SK-N-SH treated with all-trans-retinoic acid at 6 μM for 48 hours (cell line): ENCODE measurements around the gene MTOR.

Source experiments
- ATAC-seq: fragments of 200-7000 bp; cut with Tn5 transposase; 3 replicates; pipeline ENCODE4 v1.9.1; 2020; ENCODE audit warnings: mild to moderate bottlenecking, moderate library complexity
- ARNTL ChIP-seq: fragments of 450-650 bp; formaldehyde crosslinking; IDR thresholded peaks from 2 replicates; pipeline ENCODE4 v1.5.0; 2020; ENCODE audit warnings: low read depth, mild to moderate bottlenecking, moderate library complexity, borderline replicate concordance
- BACH2 ChIP-seq: fragments of 250-450 bp; sonication (Bioruptor Pico); IDR thresholded peaks from 2 replicates; pipeline ENCODE4 v1.9.0; 2021; ENCODE audit warnings: mild to moderate bottlenecking, borderline replicate concordance
- CSDC2 ChIP-seq: fragments of 250-450 bp; sonication (Bioruptor Pico); IDR thresholded peaks from 2 replicates; pipeline ENCODE4 v1.5.0; 2020; ENCODE audit warnings: mild to moderate bottlenecking, moderate library complexity
- GLIS3 ChIP-seq: fragments of 250-450 bp; sonication (Bioruptor Pico); IDR thresholded peaks from 2 replicates; pipeline ENCODE4 v1.5.0; 2020; ENCODE audit warnings: mild to moderate bottlenecking, moderate library complexity
- ISL1 ChIP-seq: fragments of 250-450 bp; sonication (Bioruptor Pico); IDR thresholded peaks from 2 replicates; pipeline ENCODE4 v2.1.2; 2022; ENCODE audit warnings: mild to moderate bottlenecking, moderate library complexity
- OSR1 ChIP-seq: fragments of 250-450 bp; sonication (Bioruptor Pico); IDR thresholded peaks from 2 replicates; pipeline ENCODE4 v1.8.0; 2022; ENCODE audit warnings: moderate library complexity, mild to moderate bottlenecking, inconsistent platforms
- PPARA ChIP-seq: fragments of 250-450 bp; sonication (Bioruptor Pico); IDR thresholded peaks from 2 replicates; pipeline ENCODE4 v1.5.0; 2020; ENCODE audit warnings: mild to moderate bottlenecking, borderline replicate concordance
- RARB ChIP-seq: fragments of 250-450 bp; sonication (Bioruptor Pico); IDR thresholded peaks from 2 replicates; pipeline ENCODE4 v1.8.0; 2021; ENCODE audit warnings: mild to moderate bottlenecking, moderate library complexity
- SNAI2 ChIP-seq: fragments of 250-450 bp; sonication (Bioruptor Pico); IDR thresholded peaks from 2 replicates; pipeline ENCODE4 v1.5.0; 2020; ENCODE audit warnings: mild to moderate bottlenecking, moderate library complexity
- TCF4 ChIP-seq: fragments of 250-450 bp; sonication (Bioruptor Pico); IDR thresholded peaks from 2 replicates; pipeline ENCODE4 v1.8.0; 2021; ENCODE audit warnings: mild to moderate bottlenecking, moderate library complexity, borderline replicate concordance
- TSHZ2 ChIP-seq: fragments of 250-450 bp; sonication (Bioruptor Pico); IDR thresholded peaks from 2 replicates; pipeline ENCODE4 v1.5.0; 2020; ENCODE audit warnings: mild to moderate bottlenecking, moderate library complexity
- ZC3H10 ChIP-seq: fragments of 250-450 bp; sonication (Bioruptor Pico); IDR thresholded peaks from 2 replicates; pipeline ENCODE4 v1.5.1; 2021; ENCODE audit warnings: mild to moderate bottlenecking, moderate library complexity
- ZFP30 ChIP-seq: fragments of 450-650 bp; formaldehyde crosslinking; IDR thresholded peaks from 2 replicates; pipeline ENCODE4 v1.5.0; 2022; ENCODE audit warnings: mild to moderate bottlenecking, moderate library complexity
- ZNF565 ChIP-seq: fragments of 450-650 bp; formaldehyde crosslinking; conservative IDR thresholded peaks from 2 replicates; pipeline ENCODE4 v1.5.0; 2020; ENCODE audit warnings: low read depth, mild to moderate bottlenecking, moderate library complexity
- ZNF70 ChIP-seq: fragments of 450-650 bp; formaldehyde crosslinking; IDR thresholded peaks from 2 replicates; pipeline ENCODE4 v1.5.0; 2020; ENCODE audit warnings: mild to moderate bottlenecking, moderate library complexity
- ZNF8 ChIP-seq: fragments of 450-650 bp; formaldehyde crosslinking; IDR thresholded peaks from 2 replicates; pipeline ENCODE4 v1.5.0; 2020; ENCODE audit warnings: mild to moderate bottlenecking, moderate library complexity
- TF ChIP-seq, protein P1 (sequence below): fragments of 250-450 bp; sonication (Bioruptor Pico); IDR thresholded peaks from 2 replicates; pipeline ENCODE4 v1.8.0; 2021; ENCODE audit warnings: low read depth, mild to moderate bottlenecking, moderate library complexity, borderline replicate concordance
- TF ChIP-seq, protein P2 (sequence below): fragments of 250-450 bp; sonication (Bioruptor Pico); IDR thresholded peaks from 2 replicates; pipeline ENCODE4 v1.5.1; 2021; ENCODE audit warnings: mild to moderate bottlenecking, moderate library complexity
- TF ChIP-seq, protein P3 (sequence below): fragments of 250-450 bp; sonication (Bioruptor Pico); IDR thresholded peaks from 2 replicates; pipeline ENCODE4 v1.5.1; 2020; ENCODE audit warnings: low read depth, mild to moderate bottlenecking, moderate library complexity

Gene MTOR

DNA sequence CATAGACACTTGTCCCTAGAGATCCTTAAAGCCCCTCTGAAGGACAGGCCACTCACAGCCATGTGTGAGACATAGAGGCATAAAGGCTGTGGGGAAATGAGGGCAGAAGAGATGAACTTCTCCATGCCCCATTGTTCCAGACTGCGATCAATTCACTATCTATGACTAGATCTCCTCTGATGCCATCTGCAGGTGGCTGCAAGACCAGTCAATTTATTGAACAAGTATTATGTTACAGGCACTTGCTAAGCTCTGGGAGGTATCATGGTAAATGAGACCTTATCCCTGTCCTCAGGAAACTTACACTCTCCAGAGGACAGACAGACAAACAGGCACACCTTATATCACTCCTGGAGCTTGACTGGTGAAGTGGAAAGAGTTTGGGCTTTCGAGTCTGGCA, 33.6 kb upstream of the MTOR start (continued):
- TF ChIP-seq, protein P1, sequence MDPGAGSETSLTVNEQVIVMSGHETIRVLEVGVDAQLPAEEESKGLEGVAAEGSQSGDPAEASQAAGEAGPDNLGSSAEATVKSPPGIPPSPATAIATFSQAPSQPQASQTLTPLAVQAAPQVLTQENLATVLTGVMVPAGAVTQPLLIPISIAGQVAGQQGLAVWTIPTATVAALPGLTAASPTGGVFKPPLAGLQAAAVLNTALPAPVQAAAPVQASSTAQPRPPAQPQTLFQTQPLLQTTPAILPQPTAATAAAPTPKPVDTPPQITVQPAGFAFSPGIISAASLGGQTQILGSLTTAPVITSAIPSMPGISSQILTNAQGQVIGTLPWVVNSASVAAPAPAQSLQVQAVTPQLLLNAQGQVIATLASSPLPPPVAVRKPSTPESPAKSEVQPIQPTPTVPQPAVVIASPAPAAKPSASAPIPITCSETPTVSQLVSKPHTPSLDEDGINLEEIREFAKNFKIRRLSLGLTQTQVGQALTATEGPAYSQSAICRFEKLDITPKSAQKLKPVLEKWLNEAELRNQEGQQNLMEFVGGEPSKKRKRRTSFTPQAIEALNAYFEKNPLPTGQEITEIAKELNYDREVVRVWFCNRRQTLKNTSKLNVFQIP (CRISPR knock-in tag): no peak

DNA sequence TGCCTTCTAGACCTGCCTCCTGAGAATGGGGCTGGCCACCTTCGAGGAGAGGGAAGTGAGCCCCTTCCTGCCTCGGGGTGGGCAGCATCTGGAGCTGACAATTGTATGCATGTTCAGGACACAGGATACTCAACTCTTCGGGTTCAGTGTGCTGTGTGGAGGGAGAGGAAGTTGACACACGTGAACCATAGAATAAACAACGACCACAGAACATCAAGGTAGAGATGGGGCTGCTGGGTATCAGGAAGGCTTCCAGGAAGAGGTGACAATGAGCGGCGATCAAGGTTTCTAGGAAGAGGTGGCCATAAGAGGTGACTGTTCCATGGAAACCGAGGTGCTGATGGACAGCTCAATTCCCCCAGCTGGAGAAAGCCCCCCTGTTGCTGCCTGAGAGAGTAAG, 32.6 kb upstream of the MTOR start:
- no peak for TF ChIP-seq GLIS3
- TF ChIP-seq PPARA (CRISPR knock-in tag): no peak
- TF ChIP-seq OSR1 (CRISPR knock-in tag): no peak
- TF ChIP-seq TSHZ2: no peak
- no peak for TF ChIP-seq TCF4 (CRISPR knock-in tag)
- no peak for TF ChIP-seq SNAI2 (CRISPR knock-in tag)
- TF ChIP-seq CSDC2 (CRISPR knock-in tag): no peak
- TF ChIP-seq ZC3H10 (CRISPR knock-in tag): no peak
- no peak for TF ChIP-seq BACH2
- no peak for TF ChIP-seq ZNF8
- TF ChIP-seq ARNTL: no peak
- TF ChIP-seq, protein P2, sequence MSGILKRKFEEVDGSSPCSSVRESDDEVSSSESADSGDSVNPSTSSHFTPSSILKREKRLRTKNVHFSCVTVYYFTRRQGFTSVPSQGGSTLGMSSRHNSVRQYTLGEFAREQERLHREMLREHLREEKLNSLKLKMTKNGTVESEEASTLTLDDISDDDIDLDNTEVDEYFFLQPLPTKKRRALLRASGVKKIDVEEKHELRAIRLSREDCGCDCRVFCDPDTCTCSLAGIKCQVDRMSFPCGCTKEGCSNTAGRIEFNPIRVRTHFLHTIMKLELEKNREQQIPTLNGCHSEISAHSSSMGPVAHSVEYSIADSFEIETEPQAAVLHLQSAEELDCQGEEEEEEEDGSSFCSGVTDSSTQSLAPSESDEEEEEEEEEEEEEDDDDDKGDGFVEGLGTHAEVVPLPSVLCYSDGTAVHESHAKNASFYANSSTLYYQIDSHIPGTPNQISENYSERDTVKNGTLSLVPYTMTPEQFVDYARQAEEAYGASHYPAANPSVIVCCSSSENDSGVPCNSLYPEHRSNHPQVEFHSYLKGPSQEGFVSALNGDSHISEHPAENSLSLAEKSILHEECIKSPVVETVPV: no peak
- no peak for TF ChIP-seq RARB
- TF ChIP-seq, protein P3, sequence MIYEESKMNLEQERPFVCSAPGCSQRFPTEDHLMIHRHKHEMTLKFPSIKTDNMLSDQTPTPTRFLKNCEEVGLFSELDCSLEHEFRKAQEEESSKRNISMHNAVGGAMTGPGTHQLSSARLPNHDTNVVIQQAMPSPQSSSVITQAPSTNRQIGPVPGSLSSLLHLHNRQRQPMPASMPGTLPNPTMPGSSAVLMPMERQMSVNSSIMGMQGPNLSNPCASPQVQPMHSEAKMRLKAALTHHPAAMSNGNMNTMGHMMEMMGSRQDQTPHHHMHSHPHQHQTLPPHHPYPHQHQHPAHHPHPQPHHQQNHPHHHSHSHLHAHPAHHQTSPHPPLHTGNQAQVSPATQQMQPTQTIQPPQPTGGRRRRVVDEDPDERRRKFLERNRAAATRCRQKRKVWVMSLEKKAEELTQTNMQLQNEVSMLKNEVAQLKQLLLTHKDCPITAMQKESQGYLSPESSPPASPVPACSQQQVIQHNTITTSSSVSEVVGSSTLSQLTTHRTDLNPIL: no peak
- TF ChIP-seq ZFP30 (CRISPR knock-in tag): no peak
- no peak for ATAC-seq

DNA sequence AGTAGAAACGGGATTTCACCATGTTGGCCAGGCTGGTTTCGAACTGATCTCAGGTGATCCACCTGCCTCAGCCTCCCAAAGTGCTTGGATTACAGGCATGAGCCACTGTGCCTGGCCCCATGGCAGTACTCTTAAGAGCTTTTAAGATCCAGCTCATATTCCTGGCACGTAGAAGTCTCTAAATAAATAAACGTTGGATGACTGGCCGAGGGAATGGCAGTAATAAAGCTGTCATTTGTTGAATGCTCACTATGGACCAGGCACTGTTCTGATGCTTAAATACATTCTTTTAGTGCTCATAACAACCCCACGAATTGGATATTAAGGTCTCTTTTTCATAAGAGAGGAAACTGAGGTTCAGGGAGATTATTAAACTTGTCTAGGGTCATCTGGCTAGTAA, 31.5 kb upstream of the MTOR start:
- no peak for ATAC-seq
- no peak for TF ChIP-seq ISL1
- no peak for TF ChIP-seq OSR1 (CRISPR knock-in tag)
- no peak for TF ChIP-seq GLIS3
- TF ChIP-seq CSDC2 (CRISPR knock-in tag): no peak
- no peak for TF ChIP-seq ARNTL
- no peak for TF ChIP-seq RARB
- TF ChIP-seq, protein P2: no peak
- TF ChIP-seq, all 23 proteins: peak for 0

GRCh38 chr1:11291049-11291448, 28.7 kb upstream of the MTOR start:
- no peak for TF ChIP-seq ZNF565
- TF ChIP-seq, protein P2: no peak
- no peak for TF ChIP-seq ZFP30 (CRISPR knock-in tag)
- no peak for TF ChIP-seq TCF4 (CRISPR knock-in tag)
- no peak for TF ChIP-seq ZNF70 (CRISPR knock-in tag)
- ATAC-seq: no peak
